AG04449 (cell line): ENCODE results near the gene ABAT.

Experiments used
- CTCF ChIA-PET: fragments of 350-600 bp; formaldehyde crosslinking; extraction: SDS; loops from one replicate; lab custom pipeline; 2021; ENCODE audit warnings: antibody characterized with exemption; lab: Yijun Ruan, JAX
- POLR2A ChIA-PET: fragments of 400-600, 350-600 bp; formaldehyde crosslinking; extraction: SDS; loops from one replicate; lab custom pipeline; 2020; ENCODE audit warnings: antibody characterized with exemption, inconsistent platforms; lab: Yijun Ruan, JAX
- DNase-seq: peaks from one replicate; pipeline ENCODE4 v3.0.0-alpha.2; 2010; ENCODE audit warnings: low read depth, low spot score
- H3K4me3 ChIP-seq: 2 replicates; pipeline ENCODE4 v1.5.1; 2011; ENCODE audit warnings: low read depth, mild to moderate bottlenecking, control low read depth, low read length
- TF ChIP-seq, protein P1 (sequence below): IDR thresholded peaks from one replicate; pipeline ENCODE4 v1.5.1; 2011; ENCODE audit warnings: mild to moderate bottlenecking, moderate library complexity, low read length, control low read depth, inconsistent platforms; ENCODE audit not compliant: insufficient read depth; ENCODE audit errors: missing control alignments

Gene ABAT

DNA sequence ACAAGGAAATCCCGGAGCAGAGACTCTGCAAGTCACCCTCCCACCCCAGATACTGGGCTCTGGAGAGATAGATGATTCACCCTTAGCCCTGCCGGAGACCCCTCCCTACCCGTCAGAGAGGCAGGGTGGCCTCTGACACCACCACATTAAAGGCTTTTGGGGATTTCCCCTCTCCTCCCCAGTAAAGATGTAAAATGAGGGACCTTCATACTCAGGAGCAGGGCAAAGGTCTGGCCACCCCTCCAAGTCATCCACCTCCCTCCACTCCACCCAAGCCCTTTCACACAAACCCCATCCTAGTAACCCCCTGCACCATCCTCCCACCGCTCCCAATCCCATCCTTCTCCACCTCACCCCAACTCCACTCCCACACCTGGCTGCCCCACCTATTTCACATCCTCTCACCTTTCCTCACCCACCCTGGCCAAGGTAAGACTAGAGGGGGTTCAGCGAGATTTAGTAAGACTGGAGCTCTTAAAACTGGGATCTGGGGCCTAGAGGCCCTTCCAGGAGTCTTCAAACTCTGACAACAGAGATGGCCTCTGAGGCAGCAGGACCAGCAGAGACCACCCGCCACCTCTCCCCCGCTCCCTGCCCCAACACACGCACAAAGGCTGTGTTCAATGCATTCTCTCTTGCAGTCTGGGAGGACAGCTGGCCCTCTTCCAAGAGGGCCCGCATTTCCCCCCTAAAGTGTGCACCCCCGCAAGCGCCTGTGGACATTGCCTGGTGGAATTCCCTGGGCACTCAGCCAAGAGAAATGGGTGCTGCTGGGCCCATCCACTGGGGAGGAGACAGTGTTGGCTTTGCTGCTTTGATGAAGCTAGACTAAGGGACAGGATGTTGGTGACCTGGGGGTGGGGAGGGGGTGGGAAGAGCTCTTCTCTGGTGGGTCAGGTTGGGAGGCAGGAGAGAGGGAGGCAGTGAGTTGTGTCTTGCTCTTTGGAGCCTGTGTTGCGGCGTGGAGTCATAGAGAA lies 1.1 kb downstream of the ABAT start:
- ChIA-PET POLR2A (no interaction called here), CTCF (interaction anchor here (0.7 to 5.3 kb wide), 3 partner anchors 12 to 116 kb away, joined by 3 to 49 read pairs (median 7); no protein-coding TSS in a partner anchor)
- H3K4me3 ChIP-seq = peak overlapping the region; percentile 77
- no peak for DNase-seq
- TF ChIP-seq, protein P1, sequence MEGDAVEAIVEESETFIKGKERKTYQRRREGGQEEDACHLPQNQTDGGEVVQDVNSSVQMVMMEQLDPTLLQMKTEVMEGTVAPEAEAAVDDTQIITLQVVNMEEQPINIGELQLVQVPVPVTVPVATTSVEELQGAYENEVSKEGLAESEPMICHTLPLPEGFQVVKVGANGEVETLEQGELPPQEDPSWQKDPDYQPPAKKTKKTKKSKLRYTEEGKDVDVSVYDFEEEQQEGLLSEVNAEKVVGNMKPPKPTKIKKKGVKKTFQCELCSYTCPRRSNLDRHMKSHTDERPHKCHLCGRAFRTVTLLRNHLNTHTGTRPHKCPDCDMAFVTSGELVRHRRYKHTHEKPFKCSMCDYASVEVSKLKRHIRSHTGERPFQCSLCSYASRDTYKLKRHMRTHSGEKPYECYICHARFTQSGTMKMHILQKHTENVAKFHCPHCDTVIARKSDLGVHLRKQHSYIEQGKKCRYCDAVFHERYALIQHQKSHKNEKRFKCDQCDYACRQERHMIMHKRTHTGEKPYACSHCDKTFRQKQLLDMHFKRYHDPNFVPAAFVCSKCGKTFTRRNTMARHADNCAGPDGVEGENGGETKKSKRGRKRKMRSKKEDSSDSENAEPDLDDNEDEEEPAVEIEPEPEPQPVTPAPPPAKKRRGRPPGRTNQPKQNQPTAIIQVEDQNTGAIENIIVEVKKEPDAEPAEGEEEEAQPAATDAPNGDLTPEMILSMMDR = no peak

DNA sequence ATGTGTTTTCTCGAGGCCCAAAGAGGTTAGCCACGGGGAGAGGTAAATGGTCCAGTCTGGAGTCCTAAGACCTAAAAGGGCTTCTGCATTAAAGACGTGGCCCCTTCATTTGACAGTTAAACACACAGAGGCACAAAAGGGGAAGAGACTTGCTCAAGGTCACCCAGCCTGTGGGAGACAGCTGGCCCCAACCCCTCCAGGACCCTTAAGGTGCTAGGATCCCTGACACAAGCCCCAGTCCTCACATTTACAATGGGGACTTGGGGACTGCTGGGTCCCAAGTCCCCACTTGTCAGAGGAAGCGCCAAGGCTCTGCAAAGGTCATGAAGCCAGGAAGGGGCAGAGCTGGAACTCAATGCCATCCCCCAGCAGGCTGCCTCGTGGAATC lies 1.7 kb downstream of the ABAT start:
- DNase-seq = no peak

DNA sequence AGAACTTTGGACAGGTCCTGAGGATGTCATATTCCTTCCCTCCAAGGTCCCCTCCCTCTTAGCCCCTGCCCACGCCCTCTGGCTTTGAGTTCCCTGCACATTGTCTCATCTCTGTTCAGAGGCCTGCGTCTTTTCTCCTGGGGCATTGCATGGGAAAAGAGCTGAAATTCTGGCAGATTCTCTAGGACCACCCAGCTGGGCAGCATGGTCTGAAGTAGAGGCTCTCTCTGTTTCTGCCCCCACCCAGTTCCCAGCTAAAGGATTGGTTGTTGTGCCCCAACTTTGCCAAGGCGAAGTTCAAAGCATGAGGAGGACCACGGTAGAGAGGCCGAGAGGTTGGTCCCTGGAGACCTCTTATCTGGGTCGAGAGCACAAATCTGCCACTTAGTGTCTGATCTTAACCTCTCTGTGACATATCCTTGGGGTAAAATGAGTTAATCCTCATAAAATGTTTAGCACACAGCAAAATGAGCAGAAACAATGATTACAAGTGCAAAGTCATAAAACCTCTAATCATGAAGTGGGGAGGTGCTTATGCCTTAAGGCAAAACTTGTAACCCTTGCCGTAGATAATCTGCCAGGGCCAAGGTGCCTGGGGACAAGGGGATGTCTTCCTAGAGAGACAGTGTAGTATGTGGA lies 2.4 kb downstream of the ABAT start:
- DNase-seq = no peak
- CTCF ChIA-PET = interaction anchor here (0.7 to 2.4 kb wide), 3 partner anchors 16 to 203 kb away, joined by 3 to 7 read pairs (median 4); no protein-coding TSS in a partner anchor
- TF ChIP-seq, protein P1 = no peak
- H3K4me3 ChIP-seq = no peak overlapping the region
- POLR2A ChIA-PET = no interaction called here

More for the DNA sequence above, 1.7 kb downstream of the ABAT start:
- POLR2A ChIA-PET = no interaction called here
- TF ChIP-seq, protein P1 = no peak
- H3K4me3 ChIP-seq = no peak overlapping the region
- CTCF ChIA-PET = interaction anchor here (0.7 to 2.4 kb wide), 4 partner anchors 13 to 203 kb away, joined by 3 to 7 read pairs (median 4); no protein-coding TSS in a partner anchor

DNA sequence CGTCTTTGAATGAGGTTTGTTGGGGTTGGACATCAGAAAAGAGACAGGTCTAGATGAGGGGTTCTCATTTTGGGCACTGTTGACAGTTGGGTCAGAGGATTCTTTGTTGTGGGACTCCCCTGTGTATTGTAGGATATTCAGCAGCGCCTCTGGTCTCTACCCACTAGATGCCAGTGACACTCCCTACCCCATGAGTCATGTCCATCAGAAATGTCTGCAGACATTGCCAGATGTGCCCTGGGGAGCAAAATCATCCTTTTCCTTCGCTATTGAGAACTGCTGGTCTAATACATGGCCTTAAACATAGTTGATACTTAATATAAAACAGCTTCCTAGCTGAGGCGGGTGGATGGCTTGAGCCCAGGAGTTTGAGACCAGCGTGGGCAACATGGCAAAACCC lies 3.1 kb downstream of the ABAT start:
- no peak overlapping the region for H3K4me3 ChIP-seq
- CTCF ChIA-PET = interaction anchor here (1.9 to 2.4 kb wide), 2 partner anchors 16 to 114 kb away, joined by 7 to 8 read pairs; no protein-coding TSS in a partner anchor
- TF ChIP-seq, protein P1 = no peak
- POLR2A ChIA-PET = interaction anchor here (0.7 kb wide), 1 partner anchor 120 kb away, joined by 3 read pairs; no protein-coding TSS in a partner anchor
- peak; percentile 5 for DNase-seq

DNA sequence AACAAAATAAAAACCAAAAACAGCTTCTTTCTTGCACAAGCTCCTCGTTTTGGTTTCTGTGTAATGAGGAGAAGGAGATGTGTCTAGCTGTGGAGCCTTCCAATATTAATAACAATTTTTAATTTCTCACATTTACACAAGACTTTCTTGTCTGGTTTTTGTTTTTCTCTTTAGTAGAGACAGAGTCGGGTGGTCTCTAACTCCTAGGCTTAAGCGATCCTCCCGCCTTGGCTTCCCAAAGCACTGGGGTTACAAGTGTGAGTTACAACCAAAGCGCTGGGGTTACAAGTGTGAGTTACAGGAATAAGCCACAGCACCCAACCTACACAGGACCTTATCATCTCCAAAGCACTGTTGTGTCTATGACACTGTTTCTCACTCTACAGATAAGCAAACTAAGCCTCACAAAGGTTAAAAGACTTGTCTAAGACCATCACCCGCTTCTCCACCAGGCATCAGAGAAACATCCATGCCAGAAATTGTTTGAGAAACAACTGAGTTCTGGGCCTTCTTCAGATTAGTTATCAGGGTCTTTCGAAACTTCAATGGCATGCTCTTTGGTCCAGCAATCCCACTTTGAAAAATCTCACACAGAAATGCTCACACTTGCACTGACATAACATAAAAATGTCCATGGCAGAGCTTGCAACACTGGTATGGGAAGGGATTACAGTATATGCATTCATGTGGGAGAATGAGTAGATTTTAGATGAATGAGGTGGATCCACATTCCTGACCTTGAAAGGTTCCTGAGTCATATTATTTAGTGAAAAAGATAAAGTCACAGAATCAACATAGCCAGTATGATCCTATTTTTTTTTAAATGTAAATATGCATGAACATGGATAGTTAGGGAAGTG lies 3.9 kb downstream of the ABAT start:
- ChIA-PET POLR2A (interaction anchor here (0.7 kb wide), 1 partner anchor 119 kb away, joined by 3 read pairs; no protein-coding TSS in a partner anchor), CTCF (interaction anchor here (0.7 to 1.9 kb wide), 3 partner anchors 17 to 202 kb away, joined by 4 to 8 read pairs (median 4); no protein-coding TSS in a partner anchor)
- DNase-seq = peak; percentile 61
- TF ChIP-seq, protein P1 = no peak
- no peak overlapping the region for H3K4me3 ChIP-seq
